OCI-LY3 (cell line): ENCODE measurements around the gene KLHL35.

Source experiments
- H2AFZ ChIP-seq: fragments of 200-600, 300-600 bp; shearing (Covaris generic); 2 replicates; pipeline ENCODE4 v1.6.0; 2014; ENCODE audit warnings: antibody characterized with exemption, low read depth, low read length
- H3K27ac ChIP-seq: fragments of 200-600, 300-600 bp; sonication (generic); 2 replicates; pipeline ENCODE4 v1.5.1; 2014; ENCODE audit warnings: mild to moderate bottlenecking, low read length, moderate library complexity, mixed read lengths
- H3K27me3 ChIP-seq: fragments of 200-600, 300-600 bp; sonication (generic); 2 replicates; pipeline ENCODE4 v1.6.1; 2014; ENCODE audit warnings: low read depth, low read length, mixed read lengths
- H3K36me3 ChIP-seq: fragments of 200-600, 300-600 bp; sonication (generic); replicated peaks from 2 replicates; pipeline ENCODE3; 2014; ENCODE audit warnings: low read depth, low read length, mixed read lengths
- H3K4me1 ChIP-seq: fragments of 300-600, 200-600 bp; sonication (generic); 2 replicates; pipeline ENCODE4 v1.6.1; 2014; ENCODE audit warnings: low read length, mixed read lengths
- H3K4me2 ChIP-seq: fragments of 200-600, 300-600 bp; sonication (generic); 2 replicates; pipeline ENCODE4 v1.6.1; 2014; ENCODE audit warnings: low read length, mixed read lengths
- H3K4me3 ChIP-seq: fragments of 300-600, 200-600 bp; sonication (generic); 2 replicates; pipeline ENCODE4 v1.5.1; 2014; ENCODE audit warnings: antibody characterized with exemption, mild to moderate bottlenecking, low read length, moderate library complexity
- H3K79me2 ChIP-seq: fragments of 300-600, 200-600 bp; shearing (Covaris generic); 2 replicates; pipeline ENCODE4 v1.6.1; 2014; ENCODE audit warnings: mild to moderate bottlenecking, low read length, mixed read lengths
- H3K9ac ChIP-seq: fragments of 300-600, 200-600 bp; shearing (Covaris generic); 2 replicates; pipeline ENCODE4 v1.6.0; 2014; ENCODE audit warnings: mild to moderate bottlenecking, low read length, moderate library complexity
- H3K9me3 ChIP-seq: fragments of 200-600, 300-600 bp; shearing (Covaris generic); 2 replicates; pipeline ENCODE4 v1.6.1; 2014; ENCODE audit warnings: low read length, mixed read lengths; ENCODE audit not compliant: insufficient read depth
- H4K20me1 ChIP-seq: fragments of 200-600, 300-600 bp; sonication (generic); 2 replicates; pipeline ENCODE4 v1.6.1; 2016; ENCODE audit warnings: low read length, mixed read lengths; ENCODE audit not compliant: insufficient read depth
- EZH2phosphoT487 ChIP-seq: fragments of 200-600 bp; shearing (Covaris generic); IDR thresholded peaks from 2 replicates; pipeline ENCODE4 v1.6.1; 2018; ENCODE audit warnings: antibody characterized with exemption, mixed run types, low read depth
- TF ChIP-seq, protein P1 (sequence below): fragments of 200-600, 300-600 bp; sonication (generic); IDR thresholded peaks from 2 replicates; pipeline ENCODE4 v1.5.1; 2014; ENCODE audit warnings: antibody characterized with exemption, low read length, low read depth

KLHL35 gene

DNA sequence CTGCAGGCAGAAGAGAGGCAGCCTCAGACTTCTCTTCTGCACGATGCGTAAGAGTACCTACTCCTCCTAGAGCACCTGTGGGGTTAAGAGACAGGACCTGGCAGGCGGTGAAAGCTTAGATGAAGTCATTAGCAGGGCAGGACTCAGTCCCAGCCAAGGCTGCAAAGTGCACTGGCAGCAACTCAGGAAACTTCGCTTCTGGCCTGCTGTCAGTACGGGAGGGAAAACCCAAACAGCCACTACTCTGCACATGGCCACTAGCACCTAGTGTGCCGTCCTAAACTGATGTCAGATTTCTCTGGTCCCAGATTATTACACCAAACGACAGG lies 8.8 kb upstream of the KLHL35 start:
- H4K20me1 ChIP-seq, result no peaks in the 10 kb centered on the region
- H3K9ac ChIP-seq, result no peak overlapping the region
- H3K4me1 ChIP-seq, result no peaks in the 10 kb centered on the region
- no peaks in the 10 kb centered on the region for H3K79me2 ChIP-seq
- peaks cover 16% of the 10 kb centered on the region for H3K27me3 ChIP-seq
- TF ChIP-seq, protein P1, sequence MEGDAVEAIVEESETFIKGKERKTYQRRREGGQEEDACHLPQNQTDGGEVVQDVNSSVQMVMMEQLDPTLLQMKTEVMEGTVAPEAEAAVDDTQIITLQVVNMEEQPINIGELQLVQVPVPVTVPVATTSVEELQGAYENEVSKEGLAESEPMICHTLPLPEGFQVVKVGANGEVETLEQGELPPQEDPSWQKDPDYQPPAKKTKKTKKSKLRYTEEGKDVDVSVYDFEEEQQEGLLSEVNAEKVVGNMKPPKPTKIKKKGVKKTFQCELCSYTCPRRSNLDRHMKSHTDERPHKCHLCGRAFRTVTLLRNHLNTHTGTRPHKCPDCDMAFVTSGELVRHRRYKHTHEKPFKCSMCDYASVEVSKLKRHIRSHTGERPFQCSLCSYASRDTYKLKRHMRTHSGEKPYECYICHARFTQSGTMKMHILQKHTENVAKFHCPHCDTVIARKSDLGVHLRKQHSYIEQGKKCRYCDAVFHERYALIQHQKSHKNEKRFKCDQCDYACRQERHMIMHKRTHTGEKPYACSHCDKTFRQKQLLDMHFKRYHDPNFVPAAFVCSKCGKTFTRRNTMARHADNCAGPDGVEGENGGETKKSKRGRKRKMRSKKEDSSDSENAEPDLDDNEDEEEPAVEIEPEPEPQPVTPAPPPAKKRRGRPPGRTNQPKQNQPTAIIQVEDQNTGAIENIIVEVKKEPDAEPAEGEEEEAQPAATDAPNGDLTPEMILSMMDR, result no peak
- no peak for TF ChIP-seq EZH2phosphoT487
- no peak overlapping the region for H3K27ac ChIP-seq
- no peak overlapping the region for H3K4me2 ChIP-seq
- H3K4me3 ChIP-seq, result no peak overlapping the region
- no peak overlapping the region for H2AFZ ChIP-seq
- H3K36me3 ChIP-seq, result no peaks in the 10 kb centered on the region
- H3K9me3 ChIP-seq, result no peaks in the 10 kb centered on the region

DNA sequence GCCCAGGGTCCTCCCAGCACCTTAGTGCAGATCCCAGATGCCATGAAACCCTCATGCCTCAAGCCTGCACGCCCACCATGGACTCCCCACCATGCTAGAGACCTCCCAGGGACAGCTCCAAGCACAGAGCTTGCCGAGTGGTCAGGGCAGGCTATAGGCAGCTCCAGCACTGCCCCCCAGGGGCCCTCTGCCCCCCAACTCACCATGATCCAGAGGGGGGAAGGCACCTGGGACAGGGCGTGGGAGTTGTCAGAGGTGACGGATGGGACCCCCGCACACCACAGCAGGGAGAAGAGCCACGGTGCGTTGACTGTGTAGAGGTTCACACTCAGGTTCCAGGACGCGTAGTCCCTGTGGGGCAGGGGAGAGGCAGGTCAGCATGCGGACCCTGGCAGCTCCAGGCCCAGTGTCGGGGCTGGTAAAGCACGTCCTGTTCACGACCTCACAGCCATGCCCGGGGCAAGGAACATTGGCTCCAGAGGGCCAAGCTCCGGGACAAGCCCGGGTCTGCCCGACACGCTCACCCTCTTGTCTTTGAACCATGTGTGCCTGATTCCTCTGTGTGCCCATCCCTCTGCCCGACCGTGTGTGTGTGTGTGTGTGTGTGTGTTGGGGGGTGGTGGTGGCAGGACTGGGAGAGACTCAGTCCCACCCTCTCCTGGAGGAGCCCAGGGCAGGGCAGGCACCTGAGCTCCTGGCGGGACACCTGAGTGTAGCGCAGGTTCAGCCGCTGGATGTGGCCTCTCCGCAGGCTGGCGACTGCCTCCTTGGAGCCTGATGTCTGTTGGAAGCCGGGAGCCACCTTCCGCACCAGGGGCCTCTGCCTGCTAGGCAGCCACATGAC lies 8.2 kb upstream of the KLHL35 start:
- Histone ChIP-seq H3K9ac (no peak overlapping the region), H3K27ac (no peak overlapping the region), H2AFZ (no peak overlapping the region), H3K27me3 (peaks cover 16% of the 10 kb centered on the region), H3K4me3 (no peak overlapping the region), H4K20me1 (no peaks in the 10 kb centered on the region), H3K4me2 (no peak overlapping the region), H3K36me3 (no peaks in the 10 kb centered on the region), H3K4me1 (no peaks in the 10 kb centered on the region), H3K9me3 (no peaks in the 10 kb centered on the region), H3K79me2 (no peaks in the 10 kb centered on the region)
- no peak for TF ChIP-seq EZH2phosphoT487
- TF ChIP-seq, protein P1, result no peak

- H3K27ac ChIP-seq, result no peak overlapping the region
- no peak overlapping the region for H3K9ac ChIP-seq
- no peak overlapping the region for H3K4me2 ChIP-seq
Measured at GRCh38 chr11:75439495-75440120, 6.6 kb upstream of the KLHL35 start.

GRCh38 chr11:75439026-75439425 lies 6.0 kb upstream of the KLHL35 start:
- Histone ChIP-seq H3K4me3 (no peak overlapping the region), H3K27ac (no peak overlapping the region), H3K4me1 (no peaks in the 10 kb centered on the region), H3K4me2 (no peak overlapping the region), H3K79me2 (no peaks in the 10 kb centered on the region), H3K9ac (no peak overlapping the region), H3K36me3 (no peaks in the 10 kb centered on the region), H3K27me3 (peaks cover 16% of the 10 kb centered on the region), H2AFZ (no peak overlapping the region), H4K20me1 (no peaks in the 10 kb centered on the region), H3K9me3 (no peaks in the 10 kb centered on the region)
- TF ChIP-seq, protein P1, result no peak
- TF ChIP-seq EZH2phosphoT487, result no peak

More at GRCh38 chr11:75439495-75440120, 6.6 kb upstream of the KLHL35 start:
- Histone ChIP-seq H3K27me3 (peaks cover 16% of the 10 kb centered on the region), H3K4me1 (no peaks in the 10 kb centered on the region), H2AFZ (no peak overlapping the region), H3K9me3 (no peaks in the 10 kb centered on the region), H3K4me3 (no peak overlapping the region), H3K36me3 (no peaks in the 10 kb centered on the region), H4K20me1 (no peaks in the 10 kb centered on the region), H3K79me2 (no peaks in the 10 kb centered on the region)
- no peak for TF ChIP-seq EZH2phosphoT487
- TF ChIP-seq, protein P1, result no peak
